ENCODE measurements around the gene APOA1.

APOA1 gene

DNA sequence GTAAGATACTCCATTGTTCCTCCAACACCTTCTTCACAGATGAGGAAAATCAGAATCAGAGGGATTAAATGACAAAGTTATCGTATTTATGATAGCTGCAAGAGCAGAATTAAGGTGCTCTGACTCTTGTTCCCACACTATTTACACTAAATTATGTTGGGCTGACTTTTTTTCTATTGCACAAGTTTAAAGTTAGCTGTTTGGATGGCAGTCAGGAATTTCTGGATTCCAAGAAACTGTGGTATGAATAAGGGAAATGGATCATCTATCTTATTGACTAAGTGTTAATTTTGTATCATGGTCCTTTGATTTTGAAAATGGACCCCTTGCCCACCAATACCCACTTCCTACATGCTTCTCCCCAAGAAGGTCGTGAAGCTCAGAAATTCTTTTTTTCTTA, 19.9 kb upstream of the APOA1 start:
- TF ChIP-seq POLR2A (IDR thresholded peaks at IDR 0.05; ENCODE audit: low read depth, low read length) (no peak), TAF1 (IDR thresholded peaks at IDR 0.05; ENCODE audit: borderline replicate concordance, low read depth, low read length) (no peak), POLR2AphosphoS5 (IDR thresholded peaks at IDR 0.05; ENCODE audit: low read depth, low read length) (no peak)
- FAIRE-seq (no peak), DNase-seq (ENCODE audit: insufficient read length) (no peak)

DNA sequence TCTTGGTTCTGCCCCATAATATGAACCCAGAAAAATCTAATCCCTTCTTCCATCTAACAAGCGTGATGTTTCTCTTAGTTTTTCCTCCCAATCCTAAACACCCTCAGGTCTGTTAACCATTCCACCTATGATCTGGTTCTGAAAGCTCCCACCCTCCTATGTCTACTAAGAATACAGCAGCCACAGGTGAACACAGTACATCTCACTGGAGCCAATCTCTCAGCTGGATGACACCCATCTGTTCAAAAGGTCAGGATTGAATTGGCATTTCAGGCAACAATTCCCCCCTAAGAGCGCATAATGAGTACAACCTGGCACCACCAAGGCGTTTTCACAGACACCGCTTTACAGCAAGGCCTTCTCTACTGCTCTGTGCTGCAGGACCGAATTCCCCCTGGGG, 19.0 kb upstream of the APOA1 start:
- FAIRE-seq (no peak), DNase-seq (ENCODE audit: insufficient read length) (no peak)
- TF ChIP-seq TAF1 (IDR thresholded peaks at IDR 0.05; ENCODE audit: borderline replicate concordance, low read depth, low read length) (no peak), POLR2A (IDR thresholded peaks at IDR 0.05; ENCODE audit: low read depth, low read length) (no peak), POLR2AphosphoS5 (IDR thresholded peaks at IDR 0.05; ENCODE audit: low read depth, low read length) (no peak)

DNA sequence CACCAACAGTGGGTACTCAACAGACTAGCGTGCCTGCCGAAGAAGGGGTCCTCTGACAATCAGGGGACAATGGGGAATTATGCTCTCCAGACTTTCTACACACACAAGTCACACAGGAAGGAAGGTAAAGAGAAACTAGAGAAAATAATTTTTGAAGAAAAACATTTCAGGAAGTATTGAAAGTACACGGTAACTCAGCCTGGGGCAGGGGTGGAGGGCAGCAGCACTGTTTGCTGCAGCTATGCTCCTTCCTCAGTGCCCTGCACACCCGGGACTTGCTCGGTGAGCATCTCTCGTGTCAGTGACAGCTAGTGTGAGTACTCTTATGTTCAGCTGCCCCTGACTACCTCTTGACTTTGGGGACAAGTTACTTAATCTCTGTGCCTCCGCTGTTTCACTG, 18.0 kb upstream of the APOA1 start:
- FAIRE-seq (no peak), DNase-seq (ENCODE audit: insufficient read length) (no peak)
- TF ChIP-seq TAF1 (IDR thresholded peaks at IDR 0.05; ENCODE audit: borderline replicate concordance, low read depth, low read length) (no peak), POLR2A (IDR thresholded peaks at IDR 0.05; ENCODE audit: low read depth, low read length) (no peak), POLR2AphosphoS5 (IDR thresholded peaks at IDR 0.05; ENCODE audit: low read depth, low read length) (no peak)

DNA sequence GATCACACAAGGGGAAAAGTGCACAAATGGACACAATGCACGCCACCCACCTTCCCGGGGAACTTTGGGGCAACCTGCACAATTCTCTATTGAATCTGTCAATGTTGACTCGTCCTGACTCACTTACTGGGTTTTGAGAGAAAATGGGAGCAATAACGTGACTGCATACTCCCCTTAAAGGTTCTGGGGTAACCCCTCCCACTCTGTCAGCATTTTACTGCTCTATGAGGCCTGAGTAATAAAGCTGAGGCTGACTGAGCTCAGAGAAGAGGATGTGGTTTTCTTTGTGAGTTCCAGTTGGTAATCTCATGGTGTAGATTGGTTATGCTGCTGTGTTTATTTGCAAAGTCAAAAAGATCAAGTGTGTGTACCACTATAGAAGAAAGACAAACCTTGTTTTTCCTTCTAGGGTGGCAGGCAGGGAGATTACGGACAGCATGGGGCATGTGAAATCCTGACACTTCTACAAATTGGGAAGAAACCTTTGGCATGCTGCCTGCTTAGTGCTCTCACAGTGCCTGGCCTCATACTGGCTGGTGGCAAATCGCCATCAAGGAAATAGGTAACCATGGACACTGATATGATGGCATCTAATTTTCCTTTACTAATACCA, 16.1 kb upstream of the APOA1 start:
- DNase-seq (ENCODE audit: insufficient read length), result peak; percentile 58
- peak; percentile 95 for FAIRE-seq
- TF ChIP-seq POLR2A (IDR thresholded peaks at IDR 0.05; ENCODE audit: low read depth, low read length), result peak; percentile 58; the same call in 1 of the 2 replicates
- no peak; the same call in 1 of the 2 replicates for TF ChIP-seq POLR2AphosphoS5 (IDR thresholded peaks at IDR 0.05; ENCODE audit: low read depth, low read length)

GRCh38 chr11:116852261-116853031, 15.0 kb upstream of the APOA1 start:
- FAIRE-seq (peak; percentile 17), DNase-seq (ENCODE audit: insufficient read length) (no peak)
- no peak for TF ChIP-seq POLR2AphosphoS5 (IDR thresholded peaks at IDR 0.05; ENCODE audit: low read depth, low read length)
- no peak for TF ChIP-seq POLR2A (IDR thresholded peaks at IDR 0.05; ENCODE audit: low read depth, low read length)
- no peak for TF ChIP-seq TAF1 (IDR thresholded peaks at IDR 0.05; ENCODE audit: borderline replicate concordance, low read depth, low read length)

DNA sequence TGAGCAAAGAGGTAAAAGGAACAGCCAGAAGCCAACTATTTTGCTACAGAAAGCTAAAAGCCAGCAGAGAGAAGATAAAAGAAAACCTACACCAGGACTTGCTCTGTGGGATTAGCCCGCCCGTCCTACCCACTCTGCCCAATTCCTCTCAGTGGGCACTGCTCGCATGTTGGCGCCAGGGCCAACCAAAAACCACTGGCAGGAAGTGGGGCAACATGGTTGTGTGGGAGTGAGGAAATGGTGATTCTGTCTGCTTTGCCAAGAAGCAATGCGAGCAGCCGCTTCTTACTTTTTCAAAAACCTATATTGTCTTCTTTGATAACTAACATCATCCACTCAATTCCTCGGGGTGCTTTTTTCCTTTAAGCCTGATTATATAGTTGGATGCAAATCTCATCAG, 14.2 kb upstream of the APOA1 start:
- FAIRE-seq (peak; percentile 77), DNase-seq (ENCODE audit: insufficient read length) (no peak)
- TF ChIP-seq POLR2A (IDR thresholded peaks at IDR 0.05; ENCODE audit: low read depth, low read length) (no peak), TAF1 (IDR thresholded peaks at IDR 0.05; ENCODE audit: borderline replicate concordance, low read depth, low read length) (no peak), POLR2AphosphoS5 (IDR thresholded peaks at IDR 0.05; ENCODE audit: low read depth, low read length) (no peak)

DNA sequence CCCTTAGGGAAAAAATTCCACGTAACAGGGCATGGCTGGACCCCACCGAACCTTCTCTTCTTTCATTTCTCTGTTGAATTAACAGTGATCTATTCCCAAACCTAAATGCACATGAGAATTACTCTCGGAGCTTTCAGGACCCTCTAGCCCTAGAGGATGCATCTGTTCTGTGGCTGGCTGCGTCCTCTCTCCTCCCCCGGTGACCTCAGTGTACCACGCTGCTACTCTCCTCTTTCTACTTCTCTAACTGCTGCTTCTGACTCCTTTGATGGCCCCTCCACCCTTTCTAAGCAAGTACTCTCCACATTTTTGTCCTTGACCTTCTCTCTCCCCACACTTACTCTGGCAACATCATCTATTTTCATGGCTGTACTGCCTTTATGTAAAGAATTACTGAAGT, 12.1 kb upstream of the APOA1 start:
- no peak for FAIRE-seq
- TF ChIP-seq POLR2AphosphoS5 (IDR thresholded peaks at IDR 0.05; ENCODE audit: low read depth, low read length) (no peak), TAF1 (IDR thresholded peaks at IDR 0.05; ENCODE audit: borderline replicate concordance, low read depth, low read length) (no peak), POLR2A (IDR thresholded peaks at IDR 0.05; ENCODE audit: low read depth, low read length) (no peak)
- no peak for DNase-seq (ENCODE audit: insufficient read length)

DNA sequence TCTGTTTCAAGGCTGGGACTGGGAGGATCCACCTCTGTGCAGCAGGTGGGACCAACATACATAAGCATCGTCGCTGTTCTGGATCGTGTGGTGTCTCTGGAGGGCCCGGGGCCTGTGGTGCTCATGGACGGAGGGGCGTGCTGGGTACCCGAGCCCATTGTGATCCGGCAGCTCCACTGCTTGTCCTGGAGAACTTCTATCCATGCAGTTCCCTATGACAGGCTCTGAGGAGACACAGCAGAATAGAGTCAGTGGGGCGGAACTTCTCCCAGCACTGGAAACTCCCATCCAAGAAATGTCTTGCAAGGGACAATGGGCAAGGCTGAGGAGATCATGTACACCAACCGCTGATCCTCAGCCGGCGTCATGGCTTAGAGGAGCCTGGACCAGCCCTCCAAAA, 11.6 kb upstream of the APOA1 start:
- TF ChIP-seq POLR2AphosphoS5 (IDR thresholded peaks at IDR 0.05; ENCODE audit: low read depth, low read length) (no peak), TAF1 (IDR thresholded peaks at IDR 0.05; ENCODE audit: borderline replicate concordance, low read depth, low read length) (no peak), POLR2A (IDR thresholded peaks at IDR 0.05; ENCODE audit: low read depth, low read length) (no peak)
- FAIRE-seq, result no peak
- no peak for DNase-seq (ENCODE audit: insufficient read length)

DNA sequence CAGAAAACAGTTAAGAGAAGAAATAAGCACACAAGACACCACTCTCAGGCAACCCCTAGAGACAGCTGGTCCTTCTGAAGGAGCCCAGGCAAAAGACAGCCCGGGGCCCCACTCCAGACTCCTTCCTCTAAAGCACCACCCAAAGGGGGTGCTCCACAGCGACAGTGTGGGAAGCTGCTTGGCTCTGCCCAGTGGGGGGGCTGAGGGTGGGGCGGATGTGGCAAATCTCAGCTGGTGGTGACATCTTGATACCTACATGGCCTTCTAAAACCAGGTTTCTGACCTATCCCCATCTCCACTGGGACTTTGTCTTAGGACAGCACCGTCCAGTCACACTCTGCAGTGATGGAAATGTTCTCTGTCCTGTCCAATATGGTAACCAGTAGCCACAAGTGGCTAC, 10.2 kb upstream of the APOA1 start:
- FAIRE-seq (no peak), DNase-seq (ENCODE audit: insufficient read length) (no peak)
- TF ChIP-seq TAF1 (IDR thresholded peaks at IDR 0.05; ENCODE audit: borderline replicate concordance, low read depth, low read length) (no peak), POLR2AphosphoS5 (IDR thresholded peaks at IDR 0.05; ENCODE audit: low read depth, low read length) (no peak), POLR2A (IDR thresholded peaks at IDR 0.05; ENCODE audit: low read depth, low read length) (no peak)

DNA sequence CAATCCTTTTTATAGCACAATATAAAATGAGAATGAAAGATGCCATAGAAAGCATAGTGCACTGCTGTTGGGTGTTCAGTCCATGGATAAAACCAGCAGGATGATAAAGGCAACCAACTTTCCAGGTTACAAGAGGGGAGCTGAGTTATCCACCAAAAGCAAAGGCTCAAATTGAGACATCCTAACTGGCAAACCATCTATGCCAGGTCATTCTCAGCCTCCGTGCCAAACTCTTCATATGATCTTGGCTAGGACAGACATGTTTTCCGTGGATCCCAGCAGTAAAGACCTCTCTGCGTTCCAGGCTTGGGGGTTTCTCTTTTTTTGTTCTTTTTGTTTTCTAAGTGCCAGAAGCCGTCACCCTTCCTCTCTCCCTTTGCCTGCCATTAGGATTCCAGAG, 7.3 kb upstream of the APOA1 start:
- no peak for FAIRE-seq
- TF ChIP-seq POLR2A (IDR thresholded peaks at IDR 0.05; ENCODE audit: low read depth, low read length) (no peak), POLR2AphosphoS5 (IDR thresholded peaks at IDR 0.05; ENCODE audit: low read depth, low read length) (no peak), TAF1 (IDR thresholded peaks at IDR 0.05; ENCODE audit: borderline replicate concordance, low read depth, low read length) (no peak)

GRCh38 chr11:116843661-116844060, 6.2 kb upstream of the APOA1 start:
- TF ChIP-seq TAF1 (IDR thresholded peaks at IDR 0.05; ENCODE audit: borderline replicate concordance, low read depth, low read length) (no peak), POLR2A (IDR thresholded peaks at IDR 0.05; ENCODE audit: low read depth, low read length) (no peak), POLR2AphosphoS5 (IDR thresholded peaks at IDR 0.05; ENCODE audit: low read depth, low read length) (no peak)
- FAIRE-seq, result no peak

More for the DNA sequence above, 7.3 kb upstream of the APOA1 start:
- DNase-seq (ENCODE audit: insufficient read length), result no peak

DNA sequence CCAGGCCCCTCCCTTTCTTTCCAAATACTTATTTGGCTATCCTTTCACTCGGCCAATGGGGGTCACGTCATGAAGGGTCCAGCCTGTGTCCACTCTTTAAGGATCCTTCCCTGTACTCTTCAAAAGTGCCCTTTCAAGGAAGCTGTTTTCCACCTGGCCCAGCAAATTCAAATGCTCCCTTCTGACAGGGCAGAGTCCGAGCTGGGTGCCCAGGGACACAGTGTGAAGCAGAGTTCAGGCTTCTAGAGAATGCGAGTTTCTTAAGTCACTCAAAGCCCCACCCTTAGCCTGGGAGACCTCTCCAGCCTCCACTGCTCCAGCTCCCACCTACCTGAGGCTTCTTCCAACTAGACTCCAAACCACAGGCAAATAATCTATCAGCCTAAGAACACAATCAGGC, 5.5 kb upstream of the APOA1 start:
- DNase-seq (ENCODE audit: insufficient read length) (no peak), FAIRE-seq (no peak)
- TF ChIP-seq TAF1 (IDR thresholded peaks at IDR 0.05; ENCODE audit: borderline replicate concordance, low read depth, low read length), result no peak
- TF ChIP-seq POLR2A (IDR thresholded peaks at IDR 0.05; ENCODE audit: low read depth, low read length), result no peak
- TF ChIP-seq POLR2AphosphoS5 (IDR thresholded peaks at IDR 0.05; ENCODE audit: low read depth, low read length), result no peak

More at GRCh38 chr11:116843661-116844060, 6.2 kb upstream of the APOA1 start:
- no peak for DNase-seq (ENCODE audit: insufficient read length)

Measured in GM12892 (cell line).